ENCODE data around the gene RNF7.

Gene RNF7

DNA sequence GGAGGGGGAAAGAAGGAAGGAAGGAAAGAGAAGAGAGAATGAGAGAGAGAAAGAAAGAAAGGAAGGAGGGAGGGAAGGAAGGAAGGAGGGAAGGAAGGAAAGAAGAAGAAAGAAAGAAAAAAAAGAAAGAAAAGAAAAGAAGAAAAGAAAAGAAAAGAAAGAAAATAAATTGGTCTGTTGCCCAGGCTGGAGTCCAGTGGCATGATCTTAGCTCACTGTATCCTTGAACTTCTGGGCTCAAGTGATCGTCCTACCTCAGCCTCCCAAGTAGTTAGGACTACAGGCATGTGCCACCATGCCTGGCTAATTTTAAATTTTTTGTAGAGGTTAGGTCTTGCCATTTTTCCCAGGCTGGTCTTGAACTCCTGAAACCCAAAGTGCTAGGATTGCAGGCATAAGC lies 11.6 kb upstream of the RNF7 start:
- H3K4me1 ChIP-seq (ENCODE audit: control insufficient read depth, low read length): no peaks in the 10 kb centered on the region
- H3K79me2 ChIP-seq (ENCODE audit: control insufficient read depth, low read length): no peaks in the 10 kb centered on the region
- no peak for TF ChIP-seq EZH2phosphoT487 (IDR thresholded peaks at IDR 0.05; ENCODE audit: borderline replicate concordance, low read length)
- TF ChIP-seq, protein P1, sequence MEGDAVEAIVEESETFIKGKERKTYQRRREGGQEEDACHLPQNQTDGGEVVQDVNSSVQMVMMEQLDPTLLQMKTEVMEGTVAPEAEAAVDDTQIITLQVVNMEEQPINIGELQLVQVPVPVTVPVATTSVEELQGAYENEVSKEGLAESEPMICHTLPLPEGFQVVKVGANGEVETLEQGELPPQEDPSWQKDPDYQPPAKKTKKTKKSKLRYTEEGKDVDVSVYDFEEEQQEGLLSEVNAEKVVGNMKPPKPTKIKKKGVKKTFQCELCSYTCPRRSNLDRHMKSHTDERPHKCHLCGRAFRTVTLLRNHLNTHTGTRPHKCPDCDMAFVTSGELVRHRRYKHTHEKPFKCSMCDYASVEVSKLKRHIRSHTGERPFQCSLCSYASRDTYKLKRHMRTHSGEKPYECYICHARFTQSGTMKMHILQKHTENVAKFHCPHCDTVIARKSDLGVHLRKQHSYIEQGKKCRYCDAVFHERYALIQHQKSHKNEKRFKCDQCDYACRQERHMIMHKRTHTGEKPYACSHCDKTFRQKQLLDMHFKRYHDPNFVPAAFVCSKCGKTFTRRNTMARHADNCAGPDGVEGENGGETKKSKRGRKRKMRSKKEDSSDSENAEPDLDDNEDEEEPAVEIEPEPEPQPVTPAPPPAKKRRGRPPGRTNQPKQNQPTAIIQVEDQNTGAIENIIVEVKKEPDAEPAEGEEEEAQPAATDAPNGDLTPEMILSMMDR (IDR thresholded peaks at IDR 0.05; ENCODE audit: low read depth, low read length, poor library complexity, severe bottlenecking): no peak
- H3K9me3 ChIP-seq (ENCODE audit: control insufficient read depth, insufficient read depth, low read length): no peaks in the 10 kb centered on the region
- H3F3A ChIP-seq (ENCODE audit: control insufficient read depth, insufficient read depth): no peaks in the 10 kb centered on the region
- no peak overlapping the region for H3K4me2 ChIP-seq (ENCODE audit: low read length)
- H3K9me2 ChIP-seq (replicated peaks; ENCODE audit: control insufficient read depth, low read length): no peaks in the 10 kb centered on the region
- no peaks in the 10 kb centered on the region for H3K36me3 ChIP-seq (ENCODE audit: control insufficient read depth, low read length)
- H3K27ac ChIP-seq (ENCODE audit: low read depth, low read length): no peak overlapping the region
- no peak overlapping the region for H3K4me3 ChIP-seq (ENCODE audit: low read length)
- no peaks in the 10 kb centered on the region for H4K20me1 ChIP-seq (ENCODE audit: control insufficient read depth, insufficient read depth, low read depth, low read length)
- H3K27me3 ChIP-seq (ENCODE audit: control insufficient read depth, low read length): no peaks in the 10 kb centered on the region

DNA sequence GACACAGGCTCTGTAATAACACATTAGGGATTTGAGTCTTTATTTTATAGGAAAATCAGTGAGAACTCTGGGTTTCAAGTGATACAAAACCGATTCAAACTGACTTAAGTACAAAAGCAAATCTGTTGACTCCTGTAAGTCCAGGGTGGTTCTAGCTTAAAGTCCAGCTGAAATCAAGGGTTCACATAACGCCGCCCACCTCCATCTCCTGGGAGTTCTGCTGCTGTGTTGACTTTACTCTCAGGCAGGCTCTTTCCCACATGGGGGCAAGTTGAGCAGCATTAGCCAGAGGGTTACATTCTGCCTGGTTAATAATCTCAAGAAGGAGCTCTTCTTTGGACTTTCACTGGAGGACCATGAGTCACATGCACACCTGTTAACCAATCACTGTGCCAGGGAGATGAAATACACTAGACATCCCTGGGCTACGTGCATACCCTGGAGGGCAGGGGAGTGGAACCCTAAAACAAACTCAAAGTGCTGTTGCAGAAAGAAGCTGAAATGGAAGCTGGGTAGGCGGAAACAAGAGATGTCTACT lies 9.7 kb upstream of the RNF7 start:
- no peaks in the 10 kb centered on the region for H3K36me3 ChIP-seq (ENCODE audit: control insufficient read depth, low read length)
- H3K4me3 ChIP-seq (ENCODE audit: low read length): no peak overlapping the region
- TF ChIP-seq, protein P1 (IDR thresholded peaks at IDR 0.05; ENCODE audit: low read depth, low read length, poor library complexity, severe bottlenecking): no peak
- TF ChIP-seq EZH2phosphoT487 (IDR thresholded peaks at IDR 0.05; ENCODE audit: borderline replicate concordance, low read length): no peak
- H3K27me3 ChIP-seq (ENCODE audit: control insufficient read depth, low read length): no peaks in the 10 kb centered on the region
- no peaks in the 10 kb centered on the region for H3K9me3 ChIP-seq (ENCODE audit: control insufficient read depth, insufficient read depth, low read length)
- H4K20me1 ChIP-seq (ENCODE audit: control insufficient read depth, insufficient read depth, low read depth, low read length): no peaks in the 10 kb centered on the region
- H3K4me1 ChIP-seq (ENCODE audit: control insufficient read depth, low read length): no peaks in the 10 kb centered on the region
- no peak overlapping the region for H3K27ac ChIP-seq (ENCODE audit: low read depth, low read length)
- H3K4me2 ChIP-seq (ENCODE audit: low read length): no peak overlapping the region
- no peaks in the 10 kb centered on the region for H3F3A ChIP-seq (ENCODE audit: control insufficient read depth, insufficient read depth)
- H3K79me2 ChIP-seq (ENCODE audit: control insufficient read depth, low read length): no peaks in the 10 kb centered on the region
- no peaks in the 10 kb centered on the region for H3K9me2 ChIP-seq (replicated peaks; ENCODE audit: control insufficient read depth, low read length)

DNA sequence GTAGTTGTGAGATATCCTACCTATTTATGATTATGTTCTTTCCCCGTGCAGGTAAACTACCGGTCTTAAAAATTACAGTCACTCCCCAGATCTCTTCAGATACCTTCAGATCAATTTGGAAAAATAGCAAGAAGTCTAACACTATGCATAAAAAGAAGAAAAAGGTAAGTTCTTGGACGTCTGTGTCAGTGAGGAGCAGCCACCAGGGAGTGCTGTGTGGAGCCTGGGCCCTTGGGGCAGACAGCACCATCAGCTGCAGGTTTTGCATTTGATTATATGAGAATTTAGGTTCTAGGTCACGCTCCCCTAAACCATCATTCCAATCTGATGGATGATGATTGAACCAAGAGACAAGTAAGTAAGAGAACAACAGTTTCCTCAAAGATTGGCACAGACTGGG lies 8.9 kb upstream of the RNF7 start:
- H3K4me1 ChIP-seq (ENCODE audit: control insufficient read depth, low read length): no peaks in the 10 kb centered on the region
- H3F3A ChIP-seq (ENCODE audit: control insufficient read depth, insufficient read depth): no peaks in the 10 kb centered on the region
- H3K9me2 ChIP-seq (replicated peaks; ENCODE audit: control insufficient read depth, low read length): no peaks in the 10 kb centered on the region
- no peaks in the 10 kb centered on the region for H3K27me3 ChIP-seq (ENCODE audit: control insufficient read depth, low read length)
- no peak for TF ChIP-seq EZH2phosphoT487 (IDR thresholded peaks at IDR 0.05; ENCODE audit: borderline replicate concordance, low read length)
- TF ChIP-seq, protein P1 (IDR thresholded peaks at IDR 0.05; ENCODE audit: low read depth, low read length, poor library complexity, severe bottlenecking): peak; percentile 37
- no peaks in the 10 kb centered on the region for H4K20me1 ChIP-seq (ENCODE audit: control insufficient read depth, insufficient read depth, low read depth, low read length)
- no peaks in the 10 kb centered on the region for H3K9me3 ChIP-seq (ENCODE audit: control insufficient read depth, insufficient read depth, low read length)
- H3K4me2 ChIP-seq (ENCODE audit: low read length): no peak overlapping the region
- no peaks in the 10 kb centered on the region for H3K36me3 ChIP-seq (ENCODE audit: control insufficient read depth, low read length)
- H3K4me3 ChIP-seq (ENCODE audit: low read length): no peak overlapping the region
- H3K27ac ChIP-seq (ENCODE audit: low read depth, low read length): no peak overlapping the region
- H3K79me2 ChIP-seq (ENCODE audit: control insufficient read depth, low read length): no peaks in the 10 kb centered on the region
